Spleen (tissue), 11 donors: ENCODE data around the gene LRRIQ3. TPM values are rescaled to one million over a fixed set of nuclear protein-coding genes. Genes with fewer than 3 reads are reported as not detected.

Source experiments
- DNase-seq: peaks from one replicate; pipeline ENCODE4 v3.0.0-alpha.2; 2020
- H3K27ac ChIP-seq, 8 donors: fragments of 200-600 bp; sonication (generic) in 7 of 8; 1 replicate in 4 of 8; 2 replicates in 4 of 8; pipeline versions ENCODE4 v1.5.0 to v1.8.0; 2016 to 2021; ENCODE audit warnings: inconsistent platforms in 4 of 8, mild to moderate bottlenecking in 4 of 8, moderate library complexity in 1 of 8
- H3K27me3 ChIP-seq, 7 donors: fragments of 200-600 bp; sonication (generic) in 6 of 7; replicated peaks in 1 of 7; 1 replicate in 4 of 7; 2 replicates in 3 of 7; pipeline versions ENCODE4 v1.5.0 to v1.8.0; 2016 to 2021; ENCODE audit warnings: inconsistent platforms in 3 of 7, mild to moderate bottlenecking in 1 of 7
- H3K36me3 ChIP-seq, 6 donors: fragments of 200-600 bp; sonication (generic) in 5 of 6; 1 replicate in 4 of 6; 2 replicates in 2 of 6; pipeline versions ENCODE4 v1.5.0 to v1.8.0; 2016 to 2021; ENCODE audit warnings: inconsistent platforms in 2 of 6
- H3K4me1 ChIP-seq, 6 donors: fragments of 200-600 bp; sonication (generic) in 5 of 6; 1 replicate in 3 of 6; 2 replicates in 3 of 6; pipeline versions ENCODE4 v1.5.0 to v1.8.0; 2016 to 2021; ENCODE audit warnings: inconsistent platforms in 3 of 6
- H3K4me3 ChIP-seq, 8 donors: fragments of 200-600 bp; sonication (generic) in 7 of 8; 1 replicate in 4 of 8; 2 replicates in 4 of 8; pipeline versions ENCODE4 v1.5.0 to v1.8.0; 2016 to 2021; ENCODE audit warnings: inconsistent platforms in 4 of 8, mild to moderate bottlenecking in 4 of 8, moderate library complexity in 2 of 8
- H3K9me3 ChIP-seq, 8 donors: fragments of 200-600 bp; sonication (generic) in 7 of 8; 1 replicate in 4 of 8; 2 replicates in 4 of 8; pipeline versions ENCODE4 v1.5.0 to v1.8.0; 2016 to 2021; ENCODE audit warnings: inconsistent platforms in 4 of 8
- CTCF ChIP-seq, 11 experiments: fragments of 200-600 bp in 7 of 11; fragments of 450-650 bp in 4 of 11; sonication (generic) in 4 of 11; IDR thresholded peaks in 8 of 11; conservative IDR thresholded peaks in 3 of 11; 1 replicate in 7 of 11; 2 replicates in 4 of 11; pipeline versions ENCODE4 v1.4.0 to v1.8.0; 2016 to 2021; ENCODE audit warnings: antibody characterized with exemption in 11 of 11, inconsistent platforms in 4 of 11, mild to moderate bottlenecking in 1 of 11
- POLR2A ChIP-seq, 3 donors: fragments of 450-650 bp; IDR thresholded peaks; one replicate each; pipeline ENCODE4 v1.5.1; 2017; ENCODE audit warnings: antibody characterized with exemption in 3 of 3, mild to moderate bottlenecking in 1 of 3
- POLR2AphosphoS5 ChIP-seq, 3 donors: sonication (generic); formaldehyde crosslinking; IDR thresholded peaks; one replicate each; pipeline ENCODE4 v1.5.1; 2017; ENCODE audit warnings: antibody characterized with exemption in 3 of 3
- WGBS, 5 donors: extraction: QIAGEN DNeasy Blood & Tissue Kit in 3 of 5; methylation state at CpG; one replicate each; pipeline versions ENCODE4 v1.1.5 to v1.1.7; 2013 to 2018; 5-methylcytosine and 5-hydroxymethylcytosine counted together
- intact Hi-C: fragments of 100-400 bp; cut with DNase I; formaldehyde crosslinking; loops from one replicate; pipeline ENCODE4 v1.15.0; 2023; ENCODE audit warnings: low total_unique reads
- polyA plus RNA-seq, 3 donors: library from polyadenylated mRNA; stranded (reverse); fragments of 200-250 nt; gene quantifications; one replicate each; pipeline ENCODE4 v1.2.1, GENCODE V29; 2013
- total RNA-seq, 7 donors: library from RNA; depleted of rRNA in 3 of 7; stranded (reverse); fragments of >200 nt in 3 of 7; fragmentation: NEBNext Ultra II Directional in 4 of 7; extraction: Animal tissue kit (Norgen Biotek cat#: 25700) in 4 of 7; gene quantifications; one replicate each; pipeline versions ENCODE4 v1.1.0 to v1.2.1, GENCODE V29; 2016 to 2021
- donor health status: healthy with polysubstance abuse.
- donor health status: DM: no; HTN: no; CAD: no; lungs with moderate emphysema.
- donor health status: DM: no; HTN: no; CAD: no.
- donor health status: Bipolar disorder and iron deficiency.
- donor health status: healthy.
- donor health status: DM: no; HTN: no; CAD: no.
- donor health status: DM: yes; HTN: yes; CAD: no.

Gene LRRIQ3
- total and polyA plus RNA-seq, 10 donors: 0.86 to 3.0 (median 1.3) TPM

GRCh38 chr1:74237787-74238186, 39.8 kb upstream of the LRRIQ3 start:
- no peaks in the 10 kb centered on the region for H3K4me1 ChIP-seq
- no peaks in the 10 kb centered on the region for H3K27me3 ChIP-seq
- intact Hi-C loops: no loop called here
- 89 to 92% (median 91%) methylated on average over 4 of the region's 4 CpGs for WGBS, 5 donors
- no peak for DNase-seq
- H3K9me3 ChIP-seq: peaks cover 0 to 3% (median 0%) of the 10 kb centered on the region in 8 donors
- TF ChIP-seq POLR2A (IDR thresholded peaks at IDR 0.05) (no peak), POLR2AphosphoS5 (IDR thresholded peaks at IDR 0.05) (no peak), CTCF (IDR thresholded peaks at IDR 0.05 in 8 of 11, conservative IDR thresholded peaks at IDR 0.05 in 3 of 11) (no peak)
- H3K36me3 ChIP-seq: no peaks in the 10 kb centered on the region
- no peak overlapping the region for H3K4me3 ChIP-seq
- no peak overlapping the region for H3K27ac ChIP-seq

- H3K27me3 ChIP-seq: no peaks in the 10 kb centered on the region
- H3K9me3 ChIP-seq: peaks cover 0 to 3% (median 0%) of the 10 kb centered on the region in 8 donors
- H3K4me1 ChIP-seq: no peaks in the 10 kb centered on the region
- H3K36me3 ChIP-seq: no peaks in the 10 kb centered on the region
- no peak for TF ChIP-seq POLR2A (IDR thresholded peaks at IDR 0.05)
- no peak for TF ChIP-seq CTCF (IDR thresholded peaks at IDR 0.05 in 8 of 11, conservative IDR thresholded peaks at IDR 0.05 in 3 of 11)
- TF ChIP-seq POLR2AphosphoS5 (IDR thresholded peaks at IDR 0.05): no peak
- H3K4me3 ChIP-seq: no peak overlapping the region
- 70 to 85% (median 75%) methylated on average over 1 of the region's 1 CpG for WGBS, 5 donors
- intact Hi-C loops: no loop called here
- H3K27ac ChIP-seq: no peak overlapping the region
- DNase-seq: no peak
Measured at GRCh38 chr1:74237035-74237434, 39.1 kb upstream of the LRRIQ3 start.

DNA sequence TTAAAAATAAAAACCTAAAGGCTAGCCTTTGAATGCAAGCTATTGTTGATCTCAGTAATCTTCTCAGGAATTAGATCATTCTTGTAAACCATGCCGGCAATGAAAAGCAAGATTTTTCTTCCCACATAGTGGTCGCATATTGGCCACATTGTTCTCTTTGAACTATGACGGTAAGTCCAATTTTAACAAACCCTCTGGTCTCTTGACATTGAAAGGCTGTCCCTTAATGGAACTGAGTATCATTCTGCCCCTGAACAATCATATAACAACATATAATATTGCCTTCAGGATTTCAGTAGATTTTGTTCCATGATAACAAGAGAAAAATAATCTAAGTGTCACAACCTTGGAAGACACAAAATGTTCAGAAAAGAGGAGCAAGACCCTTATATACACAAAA, 38.5 kb upstream of the LRRIQ3 start:
- Histone ChIP-seq H3K4me3 (no peak overlapping the region), H3K27me3 (no peaks in the 10 kb centered on the region), H3K36me3 (no peaks in the 10 kb centered on the region), H3K9me3 (peaks cover 0 to 3% (median 0%) of the 10 kb centered on the region in 8 donors), H3K27ac (no peak overlapping the region), H3K4me1 (no peaks in the 10 kb centered on the region)
- TF ChIP-seq POLR2AphosphoS5 (IDR thresholded peaks at IDR 0.05): no peak
- no peak for TF ChIP-seq CTCF (IDR thresholded peaks at IDR 0.05 in 8 of 11, conservative IDR thresholded peaks at IDR 0.05 in 3 of 11)
- TF ChIP-seq POLR2A (IDR thresholded peaks at IDR 0.05): no peak
- DNase-seq: no peak
- WGBS, 5 donors: 91 to 96% (median 94%) methylated on average over 3 of the region's 3 CpGs
- intact Hi-C loops: no loop called here

DNA sequence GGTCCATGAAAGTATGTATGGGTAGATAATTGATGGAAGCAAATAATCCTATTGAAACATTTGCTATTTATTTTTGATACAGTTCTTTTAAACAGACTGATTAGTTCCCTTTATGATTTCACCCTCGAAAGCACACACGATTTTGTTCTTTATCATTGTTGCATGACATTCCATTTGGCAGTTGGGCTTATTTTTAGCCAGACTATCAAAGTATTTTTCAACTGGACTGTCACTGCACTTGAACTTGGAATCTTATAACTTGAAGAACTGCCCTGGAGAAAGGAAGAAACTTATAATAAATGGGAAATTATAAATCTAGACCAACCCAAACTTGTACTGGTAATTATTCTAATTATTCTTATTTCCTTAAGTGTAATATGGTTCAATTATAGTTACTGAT, 37.2 kb upstream of the LRRIQ3 start, which contains the start of gene TNNI3K:
TNNI3K (plus strand) TSS at position 235 of the 400 bp plus-strand sequence; CDS start at position 300, 65 bp downstream.
- Histone ChIP-seq H3K9me3 (peaks cover 0 to 5% (median 3%) of the 10 kb centered on the region in 8 donors), H3K27ac (no peak within 1 kb of the TSS), H3K4me3 (no peak within 1 kb of the TSS), H3K4me1 (no peaks in the 10 kb centered on the region), H3K36me3 (no peaks in the 10 kb centered on the region), H3K27me3 (no peaks in the 10 kb centered on the region)
- intact Hi-C loops: no loop called here
- WGBS, 5 donors: 60 to 76% (median 70%) methylated on average over 2 of the region's 2 CpGs
- DNase-seq: no peak
- no peak for TF ChIP-seq POLR2A (IDR thresholded peaks at IDR 0.05)
- no peak for TF ChIP-seq POLR2AphosphoS5 (IDR thresholded peaks at IDR 0.05)
- TF ChIP-seq CTCF (IDR thresholded peaks at IDR 0.05 in 8 of 11, conservative IDR thresholded peaks at IDR 0.05 in 3 of 11): no peak
